PC-9 (cell line): ENCODE results near the gene SMIM36. TPM values are rescaled to one million over a fixed set of nuclear protein-coding genes. Genes with fewer than 3 reads are reported as not detected.

Experiments
- BruUV-seq: library from RNA; stranded (reverse); fragments of 400-500 nt; replicated peaks from 2 replicates; lab custom pipeline; 2021; lab: Mats Ljungman, UMichigan
- CTCF ChIA-PET: fragments of 300-600 bp; sonication (Branson Sonifier 250); formaldehyde crosslinking; loops from one replicate; lab custom pipeline; 2022; ENCODE audit warnings: antibody characterized with exemption; lab: Charles Lee
- POLR2A ChIA-PET: fragments of 300-600 bp; sonication (Branson Sonifier 250); formaldehyde crosslinking; loops from one replicate; lab custom pipeline; 2022; ENCODE audit warnings: antibody characterized with exemption; ENCODE audit not compliant: unreplicated experiment; lab: Charles Lee
- DNase-seq, 2 experiments: peaks; one replicate each; pipeline versions ENCODE4 v3.0.0 to v3.0.0-alpha.2; 2015 to 2022; ENCODE audit warnings: mixed read lengths in 1 of 2
- H2AFZ ChIP-seq: fragments of 200-600 bp; sonication (generic); 2 replicates; pipeline ENCODE4 v1.8.1; 2017; ENCODE audit warnings: antibody characterized with exemption
- H3F3A ChIP-seq: fragments of 200-600 bp; sonication (generic); 2 replicates; pipeline ENCODE4 v1.8.1; 2017; ENCODE audit warnings: antibody characterized with exemption, mild to moderate bottlenecking, low read depth; ENCODE audit not compliant: insufficient read depth
- H3K27ac ChIP-seq: fragments of 200-600 bp; sonication (generic); 2 replicates; pipeline ENCODE4 v1.6.1; 2016; ENCODE audit warnings: mixed run types
- H3K27me3 ChIP-seq: fragments of 200-600 bp; sonication (generic); 2 replicates; pipeline ENCODE4 v1.6.1; 2016; ENCODE audit warnings: low read depth, mixed run types; ENCODE audit not compliant: insufficient read depth
- H3K36me3 ChIP-seq: fragments of 200-600 bp; sonication (generic); 2 replicates; pipeline ENCODE4 v1.6.1; 2016; ENCODE audit warnings: low read depth, mixed run types
- H3K4me1 ChIP-seq: fragments of 200-600 bp; sonication (generic); replicated peaks from 2 replicates; pipeline ENCODE4 v1.6.1; 2016; ENCODE audit warnings: mixed run types; ENCODE audit not compliant: insufficient read depth
- H3K4me2 ChIP-seq: fragments of 200-600 bp; sonication (generic); 2 replicates; pipeline ENCODE4 v1.6.1; 2017; ENCODE audit warnings: mixed run types
- H3K4me3 ChIP-seq: fragments of 200-600 bp; sonication (generic); 2 replicates; pipeline ENCODE4 v1.6.1; 2016; ENCODE audit warnings: mixed run types
- H3K79me2 ChIP-seq: fragments of 200-600 bp; sonication (generic); 2 replicates; pipeline ENCODE4 v1.6.1; 2017; ENCODE audit warnings: low read depth, mixed run types
- H3K9me2 ChIP-seq: fragments of 200-600 bp; sonication (generic); 2 replicates; pipeline ENCODE4 v1.8.1; 2017; ENCODE audit warnings: mild to moderate bottlenecking; ENCODE audit not compliant: insufficient read depth
- H3K9me3 ChIP-seq: fragments of 200-600 bp; sonication (generic); 2 replicates; pipeline ENCODE4 v1.8.1; 2016; ENCODE audit warnings: low read depth; ENCODE audit not compliant: insufficient read depth
- H4K20me1 ChIP-seq: fragments of 200-600 bp; sonication (generic); 2 replicates; pipeline ENCODE4 v1.8.1; 2017; ENCODE audit not compliant: insufficient read depth
- EZH2 ChIP-seq: fragments of 200-600 bp; sonication (generic); IDR thresholded peaks from 2 replicates; pipeline ENCODE4 v1.8.0; 2017; ENCODE audit warnings: antibody characterized with exemption, low read depth
- intact Hi-C: fragments of 100-400 bp; cut with micrococcal nuclease; formaldehyde crosslinking; loops from one replicate; pipeline ENCODE4 v1.10.0; 2022; ENCODE audit not compliant: unreplicated experiment
- total RNA-seq: library from RNA; stranded (reverse); gene quantifications from 2 replicates; pipeline ENCODE4 v1.2.3, GENCODE V29; 2021
- TF ChIP-seq, protein P1 (sequence below): fragments of 200-600 bp; sonication (generic); conservative IDR thresholded peaks from 2 replicates; pipeline ENCODE4 v1.6.1; 2017; ENCODE audit warnings: mixed run types, antibody characterized with exemption, mild to moderate bottlenecking, moderate library complexity

SMIM36 gene
- total RNA-seq, 1 experiment from 2014 or later: not detected

DNA sequence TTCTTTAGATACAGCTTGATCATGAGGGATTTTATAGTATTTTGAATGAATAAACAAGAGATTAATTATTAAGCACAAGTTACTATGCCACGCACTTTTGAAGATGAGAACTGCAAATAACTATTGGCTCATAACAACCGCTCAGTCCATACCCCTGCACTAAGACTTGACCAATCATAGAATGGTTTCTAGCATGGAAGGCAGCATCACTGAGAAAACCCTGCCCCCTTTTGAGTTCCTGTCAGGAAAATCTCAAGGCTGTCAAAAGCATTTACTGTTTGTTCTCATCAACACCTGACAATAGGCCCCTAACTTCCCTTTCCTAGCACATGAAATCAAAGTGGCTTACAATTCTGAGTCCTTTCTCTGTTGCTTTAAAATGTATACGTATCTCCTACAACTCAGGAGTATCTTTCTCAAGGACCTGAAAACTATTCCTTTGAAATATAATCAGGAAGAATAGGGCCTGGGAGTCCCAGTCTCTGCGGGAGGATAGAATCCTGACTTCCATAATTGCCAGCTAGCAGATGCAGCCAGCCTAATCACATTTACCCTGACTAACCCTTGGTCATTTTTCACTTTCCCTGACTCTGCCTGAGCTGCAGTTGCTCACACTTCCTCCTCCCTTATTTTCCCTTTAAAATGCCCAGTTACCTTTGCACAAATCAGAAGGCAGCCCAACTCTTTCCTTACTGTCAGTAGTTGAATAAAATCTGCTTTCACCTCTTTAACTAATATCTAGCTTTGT, 80.5 kb downstream of the SMIM36 start:
- no peak overlapping the region for H3K4me3 ChIP-seq
- peaks cover 35% of the 10 kb centered on the region for H3F3A ChIP-seq
- H4K20me1 ChIP-seq: no peaks in the 10 kb centered on the region
- no peak for DNase-seq
- no peaks in the 10 kb centered on the region for H3K79me2 ChIP-seq
- no peaks in the 10 kb centered on the region for H3K9me3 ChIP-seq
- TF ChIP-seq, protein P1, sequence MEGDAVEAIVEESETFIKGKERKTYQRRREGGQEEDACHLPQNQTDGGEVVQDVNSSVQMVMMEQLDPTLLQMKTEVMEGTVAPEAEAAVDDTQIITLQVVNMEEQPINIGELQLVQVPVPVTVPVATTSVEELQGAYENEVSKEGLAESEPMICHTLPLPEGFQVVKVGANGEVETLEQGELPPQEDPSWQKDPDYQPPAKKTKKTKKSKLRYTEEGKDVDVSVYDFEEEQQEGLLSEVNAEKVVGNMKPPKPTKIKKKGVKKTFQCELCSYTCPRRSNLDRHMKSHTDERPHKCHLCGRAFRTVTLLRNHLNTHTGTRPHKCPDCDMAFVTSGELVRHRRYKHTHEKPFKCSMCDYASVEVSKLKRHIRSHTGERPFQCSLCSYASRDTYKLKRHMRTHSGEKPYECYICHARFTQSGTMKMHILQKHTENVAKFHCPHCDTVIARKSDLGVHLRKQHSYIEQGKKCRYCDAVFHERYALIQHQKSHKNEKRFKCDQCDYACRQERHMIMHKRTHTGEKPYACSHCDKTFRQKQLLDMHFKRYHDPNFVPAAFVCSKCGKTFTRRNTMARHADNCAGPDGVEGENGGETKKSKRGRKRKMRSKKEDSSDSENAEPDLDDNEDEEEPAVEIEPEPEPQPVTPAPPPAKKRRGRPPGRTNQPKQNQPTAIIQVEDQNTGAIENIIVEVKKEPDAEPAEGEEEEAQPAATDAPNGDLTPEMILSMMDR: no peak
- no peak for TF ChIP-seq EZH2
- no peaks in the 10 kb centered on the region for H3K36me3 ChIP-seq
- no peak overlapping the region for H2AFZ ChIP-seq
- intact Hi-C loops: no loop called here
- H3K27ac ChIP-seq: no peak overlapping the region
- H3K9me2 ChIP-seq: no peaks in the 10 kb centered on the region
- no TSS peak for BruUV-seq
- H3K4me2 ChIP-seq: peak overlapping the region; percentile 6; the same call in 1 of the 2 replicates
- POLR2A ChIA-PET: no interaction called here
- no peaks in the 10 kb centered on the region for H3K27me3 ChIP-seq
- H3K4me1 ChIP-seq: peaks cover 45% of the 10 kb centered on the region
- CTCF ChIA-PET: no interaction called here

DNA sequence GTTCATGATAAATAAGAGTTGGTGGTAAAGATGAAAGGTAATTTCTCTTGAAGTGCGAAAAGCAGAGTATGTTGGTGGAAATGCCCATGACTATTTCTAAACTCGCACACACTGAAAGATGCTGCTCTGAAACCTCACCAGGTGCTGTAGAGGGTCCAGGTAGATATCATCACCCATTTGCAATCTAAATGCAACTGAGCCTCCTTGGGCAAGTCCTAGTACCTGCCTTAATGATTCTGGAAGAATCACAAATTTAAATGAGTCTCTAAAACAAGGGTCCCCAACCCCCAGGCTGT, 83.7 kb downstream of the SMIM36 start:
- H3K4me3 ChIP-seq: no peak overlapping the region
- intact Hi-C loops: no loop called here
- H3K36me3 ChIP-seq: no peaks in the 10 kb centered on the region
- no peak overlapping the region for H2AFZ ChIP-seq
- TF ChIP-seq, protein P1: no peak
- no peak for TF ChIP-seq EZH2
- H3K9me3 ChIP-seq: no peaks in the 10 kb centered on the region
- peaks cover 13% of the 10 kb centered on the region; the same call in 1 of the 2 replicates for H3F3A ChIP-seq
- no peaks in the 10 kb centered on the region for H4K20me1 ChIP-seq
- BruUV-seq: no TSS peak
- POLR2A ChIA-PET: no interaction called here
- no peak overlapping the region for H3K27ac ChIP-seq
- H3K27me3 ChIP-seq: no peaks in the 10 kb centered on the region
- H3K9me2 ChIP-seq: no peaks in the 10 kb centered on the region
- H3K4me1 ChIP-seq: peaks cover 27% of the 10 kb centered on the region
- H3K4me2 ChIP-seq: no peak overlapping the region
- no peak for DNase-seq
- CTCF ChIA-PET: no interaction called here
- no peaks in the 10 kb centered on the region for H3K79me2 ChIP-seq

DNA sequence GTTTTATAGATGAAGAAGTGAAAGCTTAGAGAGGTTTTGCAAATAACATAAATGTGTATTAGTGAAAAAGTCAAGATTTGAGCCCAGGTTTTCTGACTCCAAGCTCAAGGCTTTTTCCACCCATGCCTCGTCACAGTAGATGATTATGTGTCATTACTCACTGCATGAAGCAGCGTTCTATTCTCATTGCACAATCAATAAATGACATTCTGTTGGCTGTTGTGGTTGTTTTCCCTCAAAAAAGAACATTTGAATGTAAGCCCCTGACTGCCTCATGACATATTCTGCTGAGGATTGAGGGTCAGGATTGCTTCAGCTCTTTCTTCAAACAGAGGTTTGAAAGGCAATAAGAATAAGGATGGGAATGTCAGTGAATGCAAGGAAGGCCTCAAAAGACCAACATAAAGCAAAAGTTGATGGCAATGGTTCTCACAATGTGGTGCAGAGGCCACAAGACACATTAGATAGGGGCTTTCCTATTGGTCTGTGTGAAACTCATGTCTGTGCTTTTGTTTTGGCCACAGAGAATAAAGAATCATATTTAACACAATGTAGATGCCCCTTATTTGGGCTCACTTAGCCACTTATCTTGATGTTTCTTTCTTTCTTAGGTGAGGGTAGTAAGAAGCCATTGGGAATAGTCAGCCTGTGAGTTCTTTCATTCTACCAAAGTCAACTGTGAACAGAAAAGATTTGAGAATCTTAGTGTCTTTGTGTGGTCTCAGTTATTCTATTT, 84.2 kb downstream of the SMIM36 start:
- Histone ChIP-seq H3K4me2 (no peak overlapping the region), H3K4me3 (no peak overlapping the region), H4K20me1 (no peaks in the 10 kb centered on the region), H3K9me3 (no peaks in the 10 kb centered on the region), H2AFZ (no peak overlapping the region), H3K27ac (no peak overlapping the region), H3K4me1 (peaks cover 26% of the 10 kb centered on the region), H3F3A (peaks cover 9% of the 10 kb centered on the region; the same call in 1 of the 2 replicates), H3K27me3 (no peaks in the 10 kb centered on the region), H3K36me3 (no peaks in the 10 kb centered on the region), H3K9me2 (no peaks in the 10 kb centered on the region), H3K79me2 (no peaks in the 10 kb centered on the region)
- CTCF ChIA-PET: no interaction called here
- TF ChIP-seq EZH2: no peak
- TF ChIP-seq, protein P1: no peak
- POLR2A ChIA-PET: no interaction called here
- DNase-seq: no peak
- intact Hi-C loops: no loop called here
- no TSS peak for BruUV-seq
